NT2/D1 (cell line): ENCODE measurements around the gene GRAMD1B.

Experiments
- SUZ12 ChIP-seq: IDR thresholded peaks from 2 replicates; pipeline ENCODE4 v1.6.1; 2011; ENCODE audit not compliant: insufficient read length, insufficient read depth; ENCODE audit errors: extremely low read depth
- YY1 ChIP-seq: IDR thresholded peaks from 2 replicates; pipeline ENCODE4 v1.6.1; 2011; ENCODE audit not compliant: insufficient read length, insufficient read depth

DNA sequence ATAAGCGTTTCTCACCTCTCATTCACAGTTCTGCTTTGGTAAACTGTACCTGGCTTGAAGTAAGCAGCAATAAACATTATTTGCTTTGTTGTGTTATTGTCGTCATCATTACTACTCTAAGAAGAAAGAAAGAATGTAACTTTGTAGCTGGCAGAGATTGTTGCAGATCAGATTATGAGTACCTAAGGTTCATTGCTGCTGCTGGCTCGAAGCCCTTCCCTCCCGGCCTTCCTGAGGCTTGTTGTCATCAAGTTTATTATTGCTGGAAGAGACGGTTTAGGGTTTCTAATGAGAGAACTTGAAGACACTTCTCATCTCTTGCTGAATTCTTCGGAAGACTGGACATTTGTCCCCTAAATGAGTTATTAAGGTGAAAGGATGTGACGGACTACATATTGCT, 101.3 kb downstream of the GRAMD1B start:
- TF ChIP-seq YY1 (no peak), SUZ12 (no peak)
